Measurements from ENCODE around the gene SLFN12.
"Not testable (repeated sequence)": the region's sequence is repeated elsewhere in the genome, so short reads cannot be mapped to it uniquely, and the experiment has no call there.

SLFN12 gene

DNA sequence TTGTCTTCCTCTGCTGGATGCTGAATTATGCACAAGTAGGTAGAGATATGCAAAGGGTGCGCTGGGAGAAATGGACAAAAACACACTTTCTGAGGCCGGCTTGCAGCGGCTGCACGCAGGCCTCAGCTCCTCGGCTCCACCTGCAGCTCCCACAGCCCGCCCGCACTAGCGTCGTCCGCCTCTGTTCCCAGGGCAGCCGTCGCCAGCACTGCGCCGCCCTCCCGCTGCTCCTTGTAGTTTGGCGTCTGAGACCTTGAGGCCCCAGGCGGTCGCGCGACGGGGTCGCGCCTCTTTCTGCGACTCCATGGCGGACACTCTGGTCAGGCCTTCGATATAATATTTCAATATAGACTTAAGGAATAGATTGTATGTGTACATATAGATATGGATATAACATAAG is 24.8 kb downstream of the SLFN12 start:
- no peak for DNase-seq

DNA sequence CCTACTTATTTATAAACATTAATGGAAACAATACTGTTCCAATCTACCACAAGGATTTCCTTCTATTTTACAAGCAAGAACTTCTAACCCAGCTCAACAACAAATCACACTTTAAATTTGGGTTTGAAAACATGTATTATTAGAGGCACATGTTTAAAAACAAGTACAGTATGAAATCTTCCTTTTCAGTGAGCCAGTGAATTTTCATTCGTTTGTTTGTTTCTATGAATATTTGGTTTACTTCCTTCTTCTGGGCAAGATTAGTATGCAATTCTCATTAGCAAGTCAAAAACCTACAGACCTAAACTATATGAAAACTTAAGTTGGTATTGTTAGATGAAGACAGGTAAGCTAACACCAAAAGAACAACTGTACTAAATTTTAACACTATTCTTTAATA is 25.7 kb downstream of the SLFN12 start:
- no peak for DNase-seq

DNA sequence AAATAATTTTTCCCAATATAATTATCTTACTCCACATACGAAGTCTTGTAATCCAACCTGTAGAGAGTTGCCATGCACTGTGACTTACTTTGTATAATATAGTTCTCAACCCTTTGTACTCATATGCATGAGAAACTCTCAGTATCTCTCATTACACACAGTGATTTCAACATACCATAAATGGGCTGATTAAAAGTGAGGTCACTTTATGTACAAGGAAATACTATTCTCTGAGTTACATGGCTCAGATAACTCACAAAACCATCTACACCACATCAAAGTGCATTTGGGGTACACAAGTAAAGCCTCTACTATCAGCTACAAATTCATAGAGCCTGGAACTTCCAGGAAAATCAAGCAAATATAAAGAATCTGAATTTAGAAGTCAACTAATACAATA is 27.9 kb downstream of the SLFN12 start:
- no peak for DNase-seq

DNA sequence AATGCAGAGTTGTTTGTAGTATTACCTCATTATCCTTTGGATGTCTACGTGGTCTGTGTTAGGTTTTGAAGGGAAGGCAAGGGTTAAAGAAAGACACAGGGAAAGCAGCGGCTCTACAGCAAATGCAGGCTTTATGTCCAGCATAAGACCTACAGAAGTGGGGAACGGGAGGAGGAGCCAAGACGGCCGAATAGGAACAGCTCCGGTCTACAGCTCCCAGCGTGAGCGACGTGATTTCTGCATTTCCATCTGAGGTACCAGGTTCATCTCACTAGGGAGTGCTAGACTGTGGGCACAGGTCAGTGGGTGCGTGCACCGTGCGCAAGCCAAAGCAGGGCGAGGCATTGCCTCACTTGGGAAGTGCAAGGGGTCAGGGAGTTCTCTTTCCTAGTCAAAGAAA is 38.5 kb downstream of the SLFN12 start:
- not testable (repeated sequence) for DNase-seq

DNA sequence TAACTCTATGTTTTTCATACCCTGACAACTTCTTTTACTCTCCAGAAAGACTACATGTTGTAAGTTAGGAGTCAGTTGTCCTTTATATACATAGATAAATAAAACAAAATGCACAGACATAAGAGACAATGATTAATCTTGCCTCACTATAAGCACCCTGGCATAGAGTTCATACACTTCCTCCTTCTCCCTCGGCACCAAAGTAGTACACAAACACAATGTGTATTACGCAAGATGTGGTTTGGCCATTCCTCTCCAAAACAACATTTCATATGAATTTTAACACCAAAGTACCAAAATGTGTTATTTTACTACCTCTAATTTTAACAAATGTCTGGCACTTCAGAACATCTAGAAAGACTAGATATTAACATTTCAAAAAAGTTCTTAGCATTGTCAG is 41.6 kb downstream of the SLFN12 start:
- DNase-seq = no peak

DNA sequence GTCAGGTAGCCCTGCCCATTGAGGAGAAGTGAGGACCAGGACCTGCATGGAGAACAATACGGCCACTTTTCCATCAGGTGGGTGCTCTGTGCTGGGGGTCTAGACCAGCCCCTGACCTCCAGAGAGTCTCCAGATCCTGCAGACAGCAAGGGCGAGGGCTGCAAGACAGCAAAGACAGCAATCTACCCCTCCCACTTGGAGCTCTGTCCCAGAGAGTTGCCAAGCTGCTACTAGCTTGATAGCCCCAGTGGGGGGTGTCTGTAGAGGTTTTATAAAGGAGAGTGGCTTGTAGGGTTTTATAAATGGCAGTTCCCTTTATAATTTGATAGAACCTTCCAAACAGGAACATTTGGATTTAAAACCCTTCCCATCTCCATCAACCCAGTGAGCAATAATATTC is 42.1 kb downstream of the SLFN12 start:
- no peak for DNase-seq

DNA sequence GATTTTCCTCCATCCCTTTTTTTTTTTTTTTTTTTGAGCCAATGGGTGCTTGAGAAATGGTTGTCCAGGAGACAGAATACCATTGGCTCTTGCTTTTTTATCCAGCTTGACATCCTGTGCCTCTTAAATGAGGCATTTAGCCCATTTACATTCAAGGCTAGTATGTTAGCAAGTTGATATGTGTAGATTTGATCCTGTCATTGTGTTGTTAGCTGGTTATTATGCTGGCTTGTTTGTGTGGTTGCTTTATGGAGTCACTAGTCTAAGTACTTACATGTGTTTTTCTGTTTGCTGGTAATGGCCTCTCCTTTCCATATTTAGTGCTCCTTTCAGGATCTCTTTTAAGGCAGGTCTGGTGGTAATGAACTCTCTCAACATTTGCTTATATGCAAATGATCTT is 44.8 kb downstream of the SLFN12 start:
- DNase-seq = no peak

DNA sequence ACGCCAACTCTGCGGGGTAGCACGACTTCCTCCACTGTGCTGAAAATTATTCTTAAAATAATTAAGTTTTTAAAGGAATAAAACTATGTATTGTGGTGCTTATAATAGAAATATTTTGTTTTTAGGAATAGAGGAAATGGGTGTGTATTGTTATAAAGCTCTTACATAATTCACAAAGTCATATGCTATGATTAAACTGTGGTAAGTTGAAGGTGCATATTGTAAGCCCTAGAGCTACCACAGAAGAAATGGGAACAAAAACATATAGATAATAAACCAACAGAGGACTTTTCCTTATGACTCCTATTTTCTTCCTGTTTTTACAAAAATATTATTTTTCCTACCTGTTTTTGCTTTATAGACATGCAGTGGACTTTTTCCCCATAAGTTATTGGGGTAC is 54.6 kb downstream of the SLFN12 start:
- DNase-seq = no peak

DNA sequence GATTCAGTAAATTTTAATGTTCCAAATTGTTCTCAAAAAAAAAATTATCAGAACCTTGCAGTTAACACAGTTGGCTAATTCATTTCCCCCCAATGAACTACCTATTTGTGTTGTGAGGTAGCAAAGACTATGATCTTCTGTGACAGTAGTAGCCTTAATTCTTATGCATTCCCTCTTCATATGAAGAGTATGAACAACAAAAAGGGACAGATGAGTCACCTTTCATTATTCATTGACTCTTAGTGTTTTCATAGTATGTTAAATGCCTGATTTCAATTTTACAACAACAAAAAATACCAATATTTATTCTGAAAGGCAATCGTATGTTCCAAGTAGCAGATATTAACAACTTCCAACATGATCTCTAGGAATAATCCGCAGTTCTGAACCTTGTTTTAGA is 55.2 kb downstream of the SLFN12 start:
- DNase-seq = no peak

DNA sequence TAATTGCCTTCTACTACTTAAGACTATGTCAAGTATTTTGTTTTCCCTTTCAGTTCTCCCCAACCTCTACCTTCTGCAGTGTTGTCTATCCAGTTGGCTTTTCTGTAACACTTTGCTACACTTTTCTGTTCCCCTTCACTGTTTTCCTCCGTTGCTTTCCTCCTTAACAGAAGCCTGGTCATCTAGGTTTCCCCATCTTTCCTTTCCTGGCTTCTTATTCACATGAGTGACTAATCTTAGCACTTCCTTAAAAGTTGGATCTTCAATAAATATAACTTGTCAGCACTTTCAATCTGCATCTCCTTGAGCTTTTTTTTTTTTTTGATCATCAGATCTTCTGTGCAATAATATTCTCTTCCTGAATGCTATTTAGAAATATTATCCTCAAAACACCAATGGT is 56.1 kb downstream of the SLFN12 start:
- no peak for DNase-seq

DNA sequence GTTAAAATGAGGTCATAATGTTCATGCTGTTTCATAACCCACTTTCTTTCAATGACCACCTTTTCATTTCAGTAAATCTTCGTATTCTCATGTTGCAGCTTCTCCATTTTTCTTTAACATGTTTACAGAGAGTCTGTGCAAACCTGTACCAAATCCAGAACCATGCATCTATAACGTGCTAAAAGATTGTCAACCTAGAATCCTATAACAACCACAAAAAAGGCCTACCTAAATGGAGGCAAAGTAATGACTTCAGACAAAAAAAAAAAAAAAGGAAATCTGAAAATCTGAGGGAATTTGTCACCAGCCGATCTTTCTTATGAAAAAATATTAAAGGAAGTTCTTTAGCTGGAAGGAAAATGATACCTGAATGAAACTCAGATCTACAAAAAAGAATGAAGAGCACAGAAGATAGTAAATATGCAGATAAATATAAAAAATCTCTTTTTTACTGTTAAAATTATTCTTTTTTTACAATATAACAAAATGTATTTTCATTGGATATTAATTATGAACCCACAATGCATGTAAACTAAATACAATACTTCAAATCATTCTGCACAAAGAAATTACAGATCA is 57.4 kb downstream of the SLFN12 start:
- DNase-seq = no peak

DNA sequence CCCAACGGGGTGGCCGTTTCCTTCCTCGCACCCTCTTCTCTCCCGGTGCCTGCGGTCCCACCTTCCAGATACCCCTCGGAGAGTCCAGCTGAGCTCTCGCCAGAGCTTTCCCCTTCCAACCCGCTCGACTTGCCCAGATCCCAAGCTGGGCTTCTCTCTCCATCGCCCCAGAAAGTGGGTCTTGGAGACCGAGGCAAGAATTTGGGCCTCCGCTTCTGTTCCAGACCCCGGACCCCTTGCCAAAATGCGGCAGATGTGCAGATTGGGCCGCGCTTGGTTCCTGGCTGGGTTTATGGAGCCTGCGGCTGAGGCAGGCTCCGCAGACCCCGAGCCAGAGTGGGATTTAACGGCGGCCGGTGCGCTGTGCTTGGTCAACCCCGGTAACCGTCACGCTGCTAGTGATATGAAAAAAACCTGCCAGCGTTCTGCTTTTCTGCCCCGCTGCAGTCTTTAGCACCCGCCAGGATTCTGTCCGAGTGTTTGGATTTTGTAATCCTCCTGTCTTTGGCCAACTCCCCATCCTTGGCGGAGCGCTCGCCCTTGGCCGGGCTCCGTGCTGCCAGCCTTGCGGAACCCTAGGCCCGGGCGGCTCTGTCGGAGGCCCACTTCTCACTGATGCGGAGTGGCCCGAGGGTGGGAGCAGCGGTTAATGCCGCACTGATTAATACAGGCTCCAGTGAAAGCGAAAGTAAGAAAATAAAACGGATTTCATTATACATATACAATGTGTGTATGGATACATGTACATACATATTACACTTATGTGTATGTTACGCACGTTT is 58.1 kb downstream of the SLFN12 start:
- DNase-seq = peak; percentile 60

DNA sequence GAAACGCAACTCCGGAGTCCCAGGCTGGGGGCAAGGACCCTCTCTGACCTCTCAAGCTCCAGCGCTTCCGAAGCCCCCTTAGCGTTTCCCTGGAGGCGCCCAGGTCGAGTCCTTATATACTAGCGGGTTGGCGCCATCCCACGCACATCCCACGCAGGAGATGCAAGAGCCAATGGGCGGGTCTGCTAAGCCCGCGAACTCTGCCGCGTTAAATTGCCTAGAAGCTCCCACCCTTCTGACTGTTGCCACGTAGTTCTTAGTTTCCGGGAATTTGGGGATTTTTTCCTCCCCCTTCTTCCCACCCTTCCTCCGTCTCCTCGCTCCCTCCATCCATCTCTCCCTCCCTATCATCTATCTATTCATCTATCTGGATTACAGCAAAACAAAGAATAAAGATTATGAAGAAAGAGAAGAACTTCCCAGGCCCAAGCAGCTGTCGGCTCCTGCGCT is 58.7 kb downstream of the SLFN12 start, which contains the start of gene SLFN11:
TSS of gene SLFN11 (minus strand) at position 88 of the 450 bp plus-strand sequence. CDS start 9,814 bp downstream, outside the sequence.
- DNase-seq = peak; percentile 85

DNA sequence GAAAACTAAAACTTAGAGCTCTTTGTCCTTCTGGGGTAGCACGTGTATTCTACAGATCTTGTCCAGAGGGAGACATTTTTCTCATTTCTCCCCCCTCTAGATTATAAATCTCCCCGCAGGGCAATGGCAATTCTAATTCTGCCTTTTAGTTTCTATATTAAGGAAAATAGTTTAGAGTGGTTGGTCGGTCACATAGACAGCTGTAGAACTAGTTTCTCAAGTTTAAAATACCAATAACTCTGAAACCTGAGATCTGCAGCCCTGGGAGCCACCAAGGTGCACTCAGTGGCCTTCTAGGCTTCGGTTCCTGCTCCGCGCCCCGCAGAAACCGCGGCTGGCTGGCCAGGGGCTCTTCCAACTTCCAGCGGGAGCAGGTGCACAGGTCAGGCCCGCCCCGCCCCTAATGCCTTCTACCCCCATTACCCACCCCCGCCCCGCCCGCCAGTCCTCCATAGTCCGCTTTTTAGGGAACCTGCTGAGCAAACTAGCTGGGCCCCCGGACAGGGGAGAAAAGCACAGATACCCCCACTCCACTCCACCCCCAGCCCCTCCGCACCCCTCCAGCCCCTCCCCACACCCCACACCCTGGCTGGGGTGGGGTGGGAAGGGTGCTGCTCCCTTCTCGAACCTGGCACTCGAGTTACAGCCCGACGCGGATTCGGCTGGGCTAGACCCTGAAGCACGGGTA is 59.3 kb downstream of the SLFN12 start:
- peak; percentile 67 for DNase-seq

DNA sequence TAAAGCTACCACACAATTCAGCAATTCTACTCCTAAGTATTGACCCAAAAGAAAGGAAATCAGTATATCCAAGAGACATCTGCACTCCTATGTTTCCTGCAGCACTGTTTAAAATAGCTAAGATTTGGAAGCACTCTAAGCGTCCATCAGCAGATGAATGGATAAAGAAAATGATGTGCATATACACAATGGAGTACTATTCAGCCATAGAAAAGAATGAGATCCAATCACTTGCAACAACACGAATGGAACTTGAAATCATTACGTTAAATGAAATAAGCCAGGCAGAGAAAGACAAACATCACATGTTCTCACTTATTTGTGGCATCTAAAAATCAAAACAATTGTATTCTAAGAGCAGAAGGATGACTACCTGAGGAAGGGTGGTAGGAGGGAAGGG is 60.4 kb downstream of the SLFN12 start:
- no peak for DNase-seq

DNA sequence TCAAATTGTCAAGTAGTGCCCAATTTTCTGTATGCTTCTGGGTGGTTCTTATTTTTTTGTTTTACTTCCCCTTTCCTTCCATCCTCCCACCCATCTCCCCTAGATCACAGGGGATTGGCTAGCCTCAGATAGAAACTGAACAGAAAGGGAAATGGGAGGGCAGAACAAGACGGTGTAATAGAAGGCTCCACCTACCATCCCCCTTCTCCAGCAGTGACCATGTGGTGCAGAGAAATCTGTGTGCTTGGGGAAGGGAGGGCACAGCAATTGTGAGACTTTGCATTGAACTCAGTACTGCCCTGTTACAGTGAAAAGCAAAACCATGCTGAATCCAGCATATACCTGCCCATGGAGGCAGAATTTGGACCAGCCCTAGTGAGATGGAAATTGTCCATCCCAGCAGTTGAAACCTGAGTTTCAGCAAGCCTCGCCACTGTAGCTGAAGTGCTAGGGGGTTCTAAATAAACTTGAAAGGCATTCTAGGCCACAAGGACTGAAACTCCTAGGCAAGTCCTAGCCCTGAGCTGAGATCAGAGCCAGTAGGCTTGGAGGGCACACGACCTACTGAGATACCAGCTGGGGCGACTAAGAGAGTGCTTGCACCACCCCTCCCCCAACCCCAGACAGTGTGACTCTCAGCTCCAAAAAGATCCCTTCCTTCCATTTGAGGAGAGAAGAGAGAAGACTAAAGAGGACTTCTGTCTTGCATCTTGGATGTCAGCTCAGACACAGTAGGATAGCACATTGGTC is 64.0 kb downstream of the SLFN12 start:
- no peak for DNase-seq

DNA sequence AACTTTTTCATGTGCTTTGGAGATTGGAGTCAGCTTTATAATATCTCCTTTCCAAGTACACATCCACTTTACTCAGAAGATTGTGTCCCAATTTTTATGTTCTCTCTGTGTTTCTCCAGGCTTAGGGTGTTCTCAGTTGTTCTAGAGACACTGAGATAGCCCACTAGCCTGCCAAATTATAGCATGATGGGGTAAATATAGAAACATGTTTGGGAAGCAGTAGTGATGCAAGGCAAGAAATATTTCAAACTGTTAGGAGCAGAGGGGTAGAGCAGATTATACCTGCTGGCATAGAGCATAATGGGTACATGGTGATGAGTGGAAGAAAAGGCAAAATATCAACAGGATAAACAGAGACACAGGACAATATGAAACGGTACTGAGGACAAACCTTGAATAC is 71.3 kb downstream of the SLFN12 start:
- DNase-seq = no peak

Measured in NK-92 treated with Interleukin-12 subunit alpha and Interleukin-12 subunit beta, amount 100 ng/mL, for 24 hours (cell line).